Measurements from ENCODE around the gene SFXN1. TPM values are rescaled to one million over a fixed set of nuclear protein-coding genes. Genes with fewer than 3 reads are reported as not detected.
A peak's percentile ranks its signal among the peaks of the same experiment; 100 is the strongest.

The SFXN1 gene
- total RNA-seq, 3 donors from 2014 or later (not counting 1 experiment from before 2014, with no cell fraction given): 30.3 to 55.2 (median 44.0) TPM

- Mint-ChIP-seq H3K27me3 (ENCODE audit: low read depth in 2 of 2) (no peaks in the 10 kb centered on the region), H3K4me1 (peaks cover 30 to 35% of the 10 kb centered on the region in 2 donors), H3K4me3 (no peak overlapping the region), H3K27ac (no peak overlapping the region), H3K36me3 (peaks cover 50% of the 10 kb centered on the region), H3K9me3 (peaks cover 0 to 6% of the 10 kb centered on the region in 2 donors)
- WGBS (ENCODE audit: insufficient coverage): 85% methylated on average over 7 of the region's 7 CpGs
- ATAC-seq (no peak), DNase-seq (peak in 1 of 2 donors; percentile 54)
- H3K27ac ChIP-seq (ENCODE audit: low read length): no peak overlapping the region
- intact Hi-C loops (cut with micrococcal nuclease): no loop called here
- TF ChIP-seq CTCF (IDR thresholded peaks at IDR 0.05): no peak
- no peak overlapping the region for H3K4me3 ChIP-seq (ENCODE audit: low read length)
- H3K9me3 ChIP-seq (ENCODE audit: control insufficient read depth, insufficient read depth, low read length): no peaks in the 10 kb centered on the region
- no peaks in the 10 kb centered on the region for H3K27me3 ChIP-seq (ENCODE audit: control insufficient read depth, insufficient read depth, low read length)
- H3K36me3 ChIP-seq (ENCODE audit: control insufficient read depth, insufficient read depth, low read length): peaks cover 48% of the 10 kb centered on the region
- H3K4me1 ChIP-seq (ENCODE audit: control insufficient read depth, insufficient read depth, low read length): peaks cover 14% of the 10 kb centered on the region
Observed at GRCh38 chr5:175517824-175518450, 39.6 kb downstream of the SFXN1 start.

GRCh38 chr5:175519006-175519405, 40.6 kb downstream of the SFXN1 start:
- Mint-ChIP-seq H3K36me3 (peaks cover 44% of the 10 kb centered on the region), H3K4me1 (peaks cover 35 to 38% of the 10 kb centered on the region in 2 donors), H3K27ac (peak overlapping the region in 1 of 2 donors; percentile 18), H3K9me3 (peaks cover 0 to 6% of the 10 kb centered on the region in 2 donors), H3K4me3 (no peak overlapping the region), H3K27me3 (ENCODE audit: low read depth in 2 of 2) (no peaks in the 10 kb centered on the region)
- intact Hi-C loops (cut with micrococcal nuclease): no loop called here
- peaks cover 17% of the 10 kb centered on the region for H3K4me1 ChIP-seq (ENCODE audit: control insufficient read depth, insufficient read depth, low read length)
- H3K36me3 ChIP-seq (ENCODE audit: control insufficient read depth, insufficient read depth, low read length): peaks cover 45% of the 10 kb centered on the region
- H3K4me3 ChIP-seq (ENCODE audit: low read length): no peak overlapping the region
- no peak overlapping the region for H3K27ac ChIP-seq (ENCODE audit: low read length)
- ATAC-seq (no peak), DNase-seq (no peak)
- 88% methylated on average over 2 of the region's 2 CpGs for WGBS (ENCODE audit: insufficient coverage)
- no peaks in the 10 kb centered on the region for H3K27me3 ChIP-seq (ENCODE audit: control insufficient read depth, insufficient read depth, low read length)
- H3K9me3 ChIP-seq (ENCODE audit: control insufficient read depth, insufficient read depth, low read length): no peaks in the 10 kb centered on the region
- TF ChIP-seq CTCF (IDR thresholded peaks at IDR 0.05): no peak

- Mint-ChIP-seq H3K27ac (peak overlapping the region; percentile 68 to 72), H3K27me3 (ENCODE audit: low read depth in 2 of 2) (no peaks in the 10 kb centered on the region), H3K36me3 (peaks cover 44% of the 10 kb centered on the region), H3K9me3 (peaks cover 0 to 6% of the 10 kb centered on the region in 2 donors), H3K4me1 (peaks cover 35 to 38% of the 10 kb centered on the region in 2 donors), H3K4me3 (peak overlapping the region; percentile 85)
- TF ChIP-seq CTCF (IDR thresholded peaks at IDR 0.05): no peak
- no peaks in the 10 kb centered on the region for H3K9me3 ChIP-seq (ENCODE audit: control insufficient read depth, insufficient read depth, low read length)
- ATAC-seq (no peak), DNase-seq (peak in 1 of 2 donors; percentile 32)
- H3K27me3 ChIP-seq (ENCODE audit: control insufficient read depth, insufficient read depth, low read length): no peaks in the 10 kb centered on the region
- no peak overlapping the region for H3K4me3 ChIP-seq (ENCODE audit: low read length)
- H3K36me3 ChIP-seq (ENCODE audit: control insufficient read depth, insufficient read depth, low read length): peaks cover 38% of the 10 kb centered on the region
- 86% methylated on average over 5 of the region's 5 CpGs for WGBS (ENCODE audit: insufficient coverage)
- H3K27ac ChIP-seq (ENCODE audit: low read length): no peak overlapping the region
- peaks cover 17% of the 10 kb centered on the region for H3K4me1 ChIP-seq (ENCODE audit: control insufficient read depth, insufficient read depth, low read length)
- intact Hi-C loops (cut with micrococcal nuclease): no loop called here
Observed at GRCh38 chr5:175520321-175520720, 42.0 kb downstream of the SFXN1 start.

GRCh38 chr5:175520873-175521272, 42.5 kb downstream of the SFXN1 start:
- Histone ChIP-seq H3K4me3 (ENCODE audit: low read length) (no peak overlapping the region), H3K27me3 (ENCODE audit: control insufficient read depth, insufficient read depth, low read length) (no peaks in the 10 kb centered on the region), H3K27ac (ENCODE audit: low read length) (no peak overlapping the region), H3K36me3 (ENCODE audit: control insufficient read depth, insufficient read depth, low read length) (peaks cover 36% of the 10 kb centered on the region), H3K4me1 (ENCODE audit: control insufficient read depth, insufficient read depth, low read length) (peaks cover 17% of the 10 kb centered on the region), H3K9me3 (ENCODE audit: control insufficient read depth, insufficient read depth, low read length) (no peaks in the 10 kb centered on the region)
- TF ChIP-seq CTCF (IDR thresholded peaks at IDR 0.05): no peak
- peak in 2 of 3 donors; percentile 18 to 32 for ATAC-seq
- H3K4me3 Mint-ChIP-seq: peak overlapping the region; percentile 85
- peaks cover 44% of the 10 kb centered on the region for H3K36me3 Mint-ChIP-seq
- no peaks in the 10 kb centered on the region for H3K27me3 Mint-ChIP-seq (ENCODE audit: low read depth in 2 of 2)
- intact Hi-C loops (cut with micrococcal nuclease): no loop called here
- peaks cover 0 to 6% of the 10 kb centered on the region in 2 donors for H3K9me3 Mint-ChIP-seq
- DNase-seq: peak in 1 of 2 donors; percentile 15
- WGBS (ENCODE audit: insufficient coverage): 83% methylated on average over 2 of the region's 2 CpGs
- H3K27ac Mint-ChIP-seq: peak overlapping the region; percentile 68 to 72
- peaks cover 35 to 38% of the 10 kb centered on the region in 2 donors for H3K4me1 Mint-ChIP-seq
